Trophoblast cell (in vitro differentiated cells and primary cell): ENCODE data around the gene ZNF444.

ENCODE experiments used
- DNase-seq, 2 donors: peaks; one replicate each; pipeline ENCODE4 v3.0.0-alpha.2; 2016
- H2AFZ ChIP-seq: 2 replicates; pipeline ENCODE4 v1.6.1; 2013; ENCODE audit warnings: low read length, moderate library complexity, mild to moderate bottlenecking; ENCODE audit not compliant: insufficient read depth, poor library complexity
- H2AK5ac ChIP-seq: 2 replicates; pipeline ENCODE4 v1.6.1; 2013; ENCODE audit warnings: mild to moderate bottlenecking, low read length
- H2BK120ac ChIP-seq: 2 replicates; pipeline ENCODE4 v1.6.1; 2013; ENCODE audit warnings: low read length, mild to moderate bottlenecking, moderate library complexity; ENCODE audit not compliant: insufficient read depth, poor library complexity
- H2BK12ac ChIP-seq: 2 replicates; pipeline ENCODE4 v1.6.1; 2013; ENCODE audit warnings: mild to moderate bottlenecking, low read length, moderate library complexity
- H2BK5ac ChIP-seq: 2 replicates; pipeline ENCODE4 v1.6.1; 2013; ENCODE audit warnings: low read length, low read depth, moderate library complexity, mild to moderate bottlenecking; ENCODE audit not compliant: poor library complexity
- H3K14ac ChIP-seq: 2 replicates; pipeline ENCODE4 v1.6.1; 2013; ENCODE audit warnings: mild to moderate bottlenecking, low read length
- H3K18ac ChIP-seq: 2 replicates; pipeline ENCODE4 v1.6.1; 2013; ENCODE audit warnings: mild to moderate bottlenecking, low read length
- H3K23ac ChIP-seq: 2 replicates; pipeline ENCODE4 v1.6.1; 2013; ENCODE audit warnings: low read length
- H3K27ac ChIP-seq: 2 replicates; pipeline ENCODE4 v1.5.1; 2013; ENCODE audit warnings: low read depth, mild to moderate bottlenecking, inconsistent platforms, low read length, moderate library complexity
- H3K27me3 ChIP-seq: 2 replicates; pipeline ENCODE4 v1.6.1; 2013; ENCODE audit warnings: inconsistent platforms, mild to moderate bottlenecking, low read length, moderate library complexity; ENCODE audit not compliant: insufficient read depth
- H3K36me3 ChIP-seq, 2 experiments: 1 replicate in 1 of 2; 2 replicates in 1 of 2; pipeline ENCODE4 v1.6.1; 2013; ENCODE audit warnings: low read length in 2 of 2, mild to moderate bottlenecking in 2 of 2, moderate library complexity in 1 of 2; ENCODE audit not compliant: insufficient read depth in 2 of 2, control insufficient read depth in 1 of 2
- H3K4ac ChIP-seq: 2 replicates; pipeline ENCODE4 v1.6.1; 2013; ENCODE audit warnings: low read depth, mild to moderate bottlenecking, low read length, moderate library complexity
- H3K4me1 ChIP-seq, 2 experiments: 1 replicate in 1 of 2; 2 replicates in 1 of 2; pipeline ENCODE4 v1.6.1; 2013; ENCODE audit warnings: low read length in 2 of 2, mild to moderate bottlenecking in 2 of 2, moderate library complexity in 1 of 2; ENCODE audit not compliant: insufficient read depth in 2 of 2, control insufficient read depth in 1 of 2
- H3K4me2 ChIP-seq: 2 replicates; pipeline ENCODE4 v1.6.1; 2013; ENCODE audit warnings: inconsistent platforms, mild to moderate bottlenecking, low read length, moderate library complexity
- H3K4me3 ChIP-seq: 2 replicates; pipeline ENCODE4 v1.5.1; 2013; ENCODE audit warnings: mild to moderate bottlenecking, low read depth, low read length, inconsistent platforms
- H3K79me1 ChIP-seq: one replicate; pipeline ENCODE4 v1.6.1; 2013; ENCODE audit warnings: low read length
- H3K79me2 ChIP-seq: 2 replicates; pipeline ENCODE4 v1.6.1; 2013; ENCODE audit warnings: low read length, mild to moderate bottlenecking; ENCODE audit not compliant: control insufficient read depth, insufficient read depth, poor library complexity
- H3K9ac ChIP-seq: 2 replicates; pipeline ENCODE4 v1.6.1; 2013; ENCODE audit warnings: mild to moderate bottlenecking, low read length
- H3K9me3 ChIP-seq: 2 replicates; pipeline ENCODE4 v1.6.1; 2013; ENCODE audit warnings: low read depth, mild to moderate bottlenecking, control low read depth, inconsistent platforms, low read length; ENCODE audit not compliant: insufficient read depth
- H4K12ac ChIP-seq: 2 replicates; pipeline ENCODE4 v1.6.1; 2013; ENCODE audit warnings: low read depth, mild to moderate bottlenecking, low read length, moderate library complexity
- H4K8ac ChIP-seq: 2 replicates; pipeline ENCODE4 v1.6.1; 2013; ENCODE audit warnings: low read depth, mild to moderate bottlenecking, low read length, moderate library complexity
- H4K91ac ChIP-seq: one replicate; pipeline ENCODE4 v1.6.1; 2013; ENCODE audit warnings: low read depth, mild to moderate bottlenecking, low read length, moderate library complexity
- WGBS: extraction: QIAGEN DNeasy Blood & Tissue Kit; methylation state at CpG from one replicate; pipeline ENCODE4 v1.1.7; 2013; ENCODE audit warnings: missing lambda C conversion rate; ENCODE audit not compliant: insufficient read length, insufficient coverage; ENCODE audit errors: extremely low coverage; 5-methylcytosine and 5-hydroxymethylcytosine counted together

ZNF444 gene

DNA sequence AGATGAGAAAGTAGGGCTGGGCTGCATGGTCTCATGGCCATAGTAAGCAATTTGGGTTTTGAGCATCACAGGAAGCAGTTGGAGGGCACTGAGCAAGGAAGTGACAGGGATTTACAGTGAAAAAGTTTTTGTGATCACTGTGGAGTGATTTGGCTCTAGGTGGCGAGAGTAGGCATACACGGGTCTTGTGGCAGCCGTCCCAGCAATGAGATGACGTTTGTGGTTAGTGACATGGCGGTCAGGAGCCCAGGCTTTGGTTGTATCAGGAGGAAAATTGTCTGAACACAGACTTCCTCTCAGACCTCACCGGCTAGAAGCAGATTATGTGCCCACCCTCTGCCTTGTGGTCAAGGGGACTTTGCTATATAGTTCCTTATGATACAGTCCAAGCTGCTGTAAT is 3.3 kb downstream of the ZNF444 start:
- no peak for DNase-seq
- no peak overlapping the region for H4K12ac ChIP-seq
- H3K9ac ChIP-seq = no peak overlapping the region
- H3K36me3 ChIP-seq = peaks cover 29 to 31% of the 10 kb centered on the region in 2 experiments
- no CpG with 5 or more reads among the region's 6 CpGs for WGBS
- no peak overlapping the region for H3K18ac ChIP-seq
- H3K14ac ChIP-seq = no peak overlapping the region
- no peak overlapping the region for H3K23ac ChIP-seq
- no peak overlapping the region for H2BK120ac ChIP-seq
- peak overlapping the region; percentile 14 for H3K4ac ChIP-seq
- no peak overlapping the region for H3K4me3 ChIP-seq
- no peak overlapping the region for H4K8ac ChIP-seq
- H2AFZ ChIP-seq = no peak overlapping the region
- H3K79me2 ChIP-seq = peaks cover 2% of the 10 kb centered on the region
- H3K4me1 ChIP-seq = peaks cover 15 to 21% of the 10 kb centered on the region in 2 experiments
- H3K9me3 ChIP-seq = no peaks in the 10 kb centered on the region
- H3K4me2 ChIP-seq = no peak overlapping the region
- H3K27ac ChIP-seq = no peak overlapping the region
- no peaks in the 10 kb centered on the region for H3K27me3 ChIP-seq
- no peak overlapping the region for H2BK12ac ChIP-seq
- no peak overlapping the region for H2AK5ac ChIP-seq
- H4K91ac ChIP-seq = no peak overlapping the region
- peaks cover 11% of the 10 kb centered on the region for H3K79me1 ChIP-seq
- no peak overlapping the region for H2BK5ac ChIP-seq

DNA sequence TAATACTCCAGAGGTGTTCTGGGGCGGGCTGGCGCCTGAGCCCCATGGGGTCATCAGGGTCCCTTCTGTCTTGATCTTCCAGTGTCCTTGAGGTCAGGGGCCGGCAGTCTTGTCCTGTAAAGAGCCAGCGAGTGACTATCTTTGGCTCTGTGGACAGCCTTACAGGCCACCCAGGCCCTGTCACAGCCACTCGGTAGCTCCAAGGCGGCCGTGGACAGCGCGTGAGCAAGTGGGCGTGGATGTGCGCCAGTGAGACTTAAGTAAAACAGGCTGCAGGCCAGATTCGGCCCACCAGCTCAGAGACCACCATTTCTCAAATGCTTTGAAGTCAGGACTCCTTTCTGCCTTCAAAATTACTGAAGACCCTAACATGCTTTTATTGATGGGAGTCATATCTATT is 3.7 kb downstream of the ZNF444 start:
- H3K36me3 ChIP-seq = peaks cover 29 to 34% of the 10 kb centered on the region in 2 experiments
- H3K14ac ChIP-seq = no peak overlapping the region
- H4K12ac ChIP-seq = no peak overlapping the region
- H3K79me1 ChIP-seq = peaks cover 11% of the 10 kb centered on the region
- no peak overlapping the region for H3K27ac ChIP-seq
- no peak overlapping the region for H3K9ac ChIP-seq
- no peak overlapping the region for H2BK12ac ChIP-seq
- H3K4ac ChIP-seq = no peak overlapping the region
- H4K91ac ChIP-seq = no peak overlapping the region
- no peaks in the 10 kb centered on the region for H3K27me3 ChIP-seq
- H3K18ac ChIP-seq = peak overlapping the region; percentile 12
- no peak overlapping the region for H3K23ac ChIP-seq
- no peak overlapping the region for H2BK120ac ChIP-seq
- no peak overlapping the region for H2AK5ac ChIP-seq
- peaks cover 15 to 21% of the 10 kb centered on the region in 2 experiments for H3K4me1 ChIP-seq
- H4K8ac ChIP-seq = no peak overlapping the region
- DNase-seq = no peak
- H3K4me2 ChIP-seq = no peak overlapping the region
- H3K9me3 ChIP-seq = no peaks in the 10 kb centered on the region
- no CpG with 5 or more reads among the region's 12 CpGs for WGBS
- H3K4me3 ChIP-seq = no peak overlapping the region
- H3K79me2 ChIP-seq = peaks cover 2% of the 10 kb centered on the region
- no peak overlapping the region for H2AFZ ChIP-seq
- no peak overlapping the region for H2BK5ac ChIP-seq

DNA sequence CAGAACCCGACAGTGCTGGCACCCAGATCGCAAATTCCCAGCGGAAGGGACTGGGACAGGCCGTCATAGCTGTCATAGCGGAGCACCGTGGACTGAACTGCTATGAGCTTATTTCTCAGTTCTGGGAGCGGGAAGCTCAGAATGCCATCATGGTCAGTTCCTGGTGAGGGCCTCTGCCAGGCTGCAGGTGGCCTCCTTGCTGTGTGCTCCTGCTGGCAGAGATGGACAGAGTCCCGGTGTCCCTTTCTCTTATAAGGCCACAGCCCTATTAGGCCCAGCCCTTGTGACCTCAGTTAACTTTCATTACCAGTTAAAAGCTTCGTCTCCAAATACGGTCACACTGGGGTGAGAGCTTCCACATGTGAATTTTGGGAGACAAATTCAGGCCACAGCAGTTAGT is 4.6 kb downstream of the ZNF444 start:
- H4K8ac ChIP-seq = no peak overlapping the region
- H2BK120ac ChIP-seq = no peak overlapping the region
- no peak overlapping the region for H4K91ac ChIP-seq
- H3K18ac ChIP-seq = no peak overlapping the region
- H3K79me2 ChIP-seq = peaks cover 2% of the 10 kb centered on the region
- no peak for DNase-seq
- no peak overlapping the region for H4K12ac ChIP-seq
- H3K4me3 ChIP-seq = no peak overlapping the region
- H3K36me3 ChIP-seq = peaks cover 29 to 36% of the 10 kb centered on the region in 2 experiments
- H2BK5ac ChIP-seq = no peak overlapping the region
- no peak overlapping the region for H3K9ac ChIP-seq
- H3K79me1 ChIP-seq = peaks cover 7% of the 10 kb centered on the region
- H3K27ac ChIP-seq = no peak overlapping the region
- no peak overlapping the region for H3K4me2 ChIP-seq
- H3K4ac ChIP-seq = no peak overlapping the region
- no CpG with 5 or more reads among the region's 10 CpGs for WGBS
- peaks cover 15 to 17% of the 10 kb centered on the region in 2 experiments for H3K4me1 ChIP-seq
- no peak overlapping the region for H3K14ac ChIP-seq
- H2AK5ac ChIP-seq = no peak overlapping the region
- no peak overlapping the region for H3K23ac ChIP-seq
- H3K27me3 ChIP-seq = no peaks in the 10 kb centered on the region
- no peak overlapping the region for H2BK12ac ChIP-seq
- H3K9me3 ChIP-seq = no peaks in the 10 kb centered on the region
- H2AFZ ChIP-seq = no peak overlapping the region

DNA sequence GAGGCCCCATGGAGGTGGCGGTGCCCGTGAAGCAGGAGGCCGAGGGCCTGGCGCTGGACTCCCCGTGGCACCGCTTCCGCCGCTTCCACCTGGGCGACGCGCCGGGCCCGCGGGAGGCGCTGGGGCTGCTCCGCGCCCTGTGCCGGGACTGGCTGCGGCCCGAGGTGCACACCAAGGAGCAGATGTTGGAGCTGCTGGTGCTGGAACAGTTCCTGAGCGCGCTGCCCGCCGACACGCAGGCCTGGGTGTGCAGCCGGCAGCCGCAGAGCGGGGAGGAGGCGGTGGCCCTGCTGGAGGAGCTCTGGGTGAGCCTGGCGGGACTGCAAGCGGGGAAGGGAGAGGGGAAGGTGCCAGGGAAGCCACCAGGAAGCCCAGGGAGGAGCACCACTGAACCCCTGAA is 5.8 kb downstream of the ZNF444 start:
- no CpG with 5 or more reads among the region's 31 CpGs for WGBS
- H4K8ac ChIP-seq = no peak overlapping the region
- no peak overlapping the region for H3K9ac ChIP-seq
- no peak overlapping the region for H3K14ac ChIP-seq
- no peak overlapping the region for H2BK120ac ChIP-seq
- no peak overlapping the region for H3K18ac ChIP-seq
- H2AFZ ChIP-seq = no peak overlapping the region
- no peaks in the 10 kb centered on the region for H3K27me3 ChIP-seq
- no peak overlapping the region for H3K4me3 ChIP-seq
- peaks cover 2% of the 10 kb centered on the region for H3K79me2 ChIP-seq
- no peak overlapping the region for H4K12ac ChIP-seq
- no peak overlapping the region for H3K23ac ChIP-seq
- no peak overlapping the region for H2BK12ac ChIP-seq
- H3K9me3 ChIP-seq = no peaks in the 10 kb centered on the region
- H3K4ac ChIP-seq = no peak overlapping the region
- no peak for DNase-seq
- peaks cover 31 to 36% of the 10 kb centered on the region in 2 experiments for H3K36me3 ChIP-seq
- H4K91ac ChIP-seq = no peak overlapping the region
- peaks cover 5% of the 10 kb centered on the region for H3K79me1 ChIP-seq
- H2BK5ac ChIP-seq = no peak overlapping the region
- no peak overlapping the region for H2AK5ac ChIP-seq
- peaks cover 14 to 16% of the 10 kb centered on the region in 2 experiments for H3K4me1 ChIP-seq
- no peak overlapping the region for H3K27ac ChIP-seq
- H3K4me2 ChIP-seq = no peak overlapping the region
